AG04449 (cell line): ENCODE results near the gene RNF19B.
A peak's percentile ranks its signal among the peaks of the same experiment; 100 is the strongest.

Experiments
- CTCF ChIA-PET: fragments of 350-600 bp; formaldehyde crosslinking; extraction: SDS; loops from one replicate; lab custom pipeline; 2021; ENCODE audit warnings: antibody characterized with exemption; lab: Yijun Ruan, JAX
- POLR2A ChIA-PET: fragments of 400-600, 350-600 bp; formaldehyde crosslinking; extraction: SDS; loops from one replicate; lab custom pipeline; 2020; ENCODE audit warnings: antibody characterized with exemption, inconsistent platforms; lab: Yijun Ruan, JAX
- DNase-seq: peaks from one replicate; pipeline ENCODE4 v3.0.0-alpha.2; 2010; ENCODE audit warnings: low read depth, low spot score
- H3K4me3 ChIP-seq: 2 replicates; pipeline ENCODE4 v1.5.1; 2011; ENCODE audit warnings: low read depth, mild to moderate bottlenecking, control low read depth, low read length
- TF ChIP-seq, protein P1 (sequence below): IDR thresholded peaks from one replicate; pipeline ENCODE4 v1.5.1; 2011; ENCODE audit warnings: mild to moderate bottlenecking, moderate library complexity, low read length, control low read depth, inconsistent platforms; ENCODE audit not compliant: insufficient read depth; ENCODE audit errors: missing control alignments

Gene RNF19B, protein sequence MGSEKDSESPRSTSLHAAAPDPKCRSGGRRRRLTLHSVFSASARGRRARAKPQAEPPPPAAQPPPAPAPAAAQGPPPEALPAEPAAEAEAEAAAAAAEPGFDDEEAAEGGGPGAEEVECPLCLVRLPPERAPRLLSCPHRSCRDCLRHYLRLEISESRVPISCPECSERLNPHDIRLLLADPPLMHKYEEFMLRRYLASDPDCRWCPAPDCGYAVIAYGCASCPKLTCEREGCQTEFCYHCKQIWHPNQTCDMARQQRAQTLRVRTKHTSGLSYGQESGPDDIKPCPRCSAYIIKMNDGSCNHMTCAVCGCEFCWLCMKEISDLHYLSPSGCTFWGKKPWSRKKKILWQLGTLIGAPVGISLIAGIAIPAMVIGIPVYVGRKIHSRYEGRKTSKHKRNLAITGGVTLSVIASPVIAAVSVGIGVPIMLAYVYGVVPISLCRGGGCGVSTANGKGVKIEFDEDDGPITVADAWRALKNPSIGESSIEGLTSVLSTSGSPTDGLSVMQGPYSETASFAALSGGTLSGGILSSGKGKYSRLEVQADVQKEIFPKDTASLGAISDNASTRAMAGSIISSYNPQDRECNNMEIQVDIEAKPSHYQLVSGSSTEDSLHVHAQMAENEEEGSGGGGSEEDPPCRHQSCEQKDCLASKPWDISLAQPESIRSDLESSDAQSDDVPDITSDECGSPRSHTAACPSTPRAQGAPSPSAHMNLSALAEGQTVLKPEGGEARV

DNA sequence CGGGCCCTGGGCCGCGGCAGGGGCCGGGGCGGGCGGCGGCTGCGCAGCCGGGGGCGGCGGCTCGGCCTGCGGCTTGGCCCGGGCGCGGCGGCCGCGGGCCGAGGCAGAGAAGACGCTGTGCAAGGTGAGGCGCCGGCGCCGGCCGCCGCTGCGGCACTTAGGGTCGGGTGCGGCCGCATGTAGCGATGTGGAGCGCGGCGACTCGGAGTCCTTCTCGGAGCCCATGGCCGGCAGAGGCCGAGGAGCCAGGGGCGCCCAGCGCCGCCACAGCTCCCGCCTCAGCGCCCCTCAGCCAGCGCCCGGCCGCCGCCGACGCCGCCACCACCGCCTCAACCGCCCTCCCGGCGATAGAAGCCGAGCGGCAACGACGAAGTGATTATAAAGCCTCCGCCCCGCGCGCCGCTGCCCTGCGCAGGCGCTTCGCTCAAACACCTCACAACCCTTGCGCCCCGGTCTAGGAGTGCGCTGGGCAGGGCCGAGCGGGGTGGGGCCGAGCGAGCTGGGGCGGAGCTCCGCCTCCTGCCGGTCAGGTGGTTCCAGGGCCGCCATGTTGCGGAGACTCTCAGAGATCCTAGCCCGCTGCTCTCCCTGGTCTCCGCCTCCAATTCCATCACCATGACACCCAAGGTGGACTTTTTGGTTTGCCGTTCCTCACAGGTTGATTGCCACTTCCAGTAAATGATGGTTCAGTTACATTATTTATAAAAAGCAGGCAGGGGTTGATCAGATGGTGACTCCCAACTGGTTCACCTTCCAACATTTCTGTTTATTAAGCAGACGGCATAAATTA is at the start of gene RNF19B:
RNF19B (minus strand) TSS at position 349 of the 790 bp plus-strand sequence; CDS start at position 225, 124 bp downstream.
- H3K4me3 ChIP-seq, result peak within 1 kb of the TSS; percentile 87
- ChIA-PET POLR2A (interaction anchor here (0.5 to 2.5 kb wide), 8 partner anchors 9 to 91 kb away, joined by 3 to 9 read pairs (median 4); no protein-coding TSS in a partner anchor), CTCF (interaction anchor here (1.0 to 1.5 kb wide), 9 partner anchors 20 to 130 kb away, joined by 3 to 5 read pairs (median 3); no protein-coding TSS in a partner anchor)
- TF ChIP-seq, protein P1, sequence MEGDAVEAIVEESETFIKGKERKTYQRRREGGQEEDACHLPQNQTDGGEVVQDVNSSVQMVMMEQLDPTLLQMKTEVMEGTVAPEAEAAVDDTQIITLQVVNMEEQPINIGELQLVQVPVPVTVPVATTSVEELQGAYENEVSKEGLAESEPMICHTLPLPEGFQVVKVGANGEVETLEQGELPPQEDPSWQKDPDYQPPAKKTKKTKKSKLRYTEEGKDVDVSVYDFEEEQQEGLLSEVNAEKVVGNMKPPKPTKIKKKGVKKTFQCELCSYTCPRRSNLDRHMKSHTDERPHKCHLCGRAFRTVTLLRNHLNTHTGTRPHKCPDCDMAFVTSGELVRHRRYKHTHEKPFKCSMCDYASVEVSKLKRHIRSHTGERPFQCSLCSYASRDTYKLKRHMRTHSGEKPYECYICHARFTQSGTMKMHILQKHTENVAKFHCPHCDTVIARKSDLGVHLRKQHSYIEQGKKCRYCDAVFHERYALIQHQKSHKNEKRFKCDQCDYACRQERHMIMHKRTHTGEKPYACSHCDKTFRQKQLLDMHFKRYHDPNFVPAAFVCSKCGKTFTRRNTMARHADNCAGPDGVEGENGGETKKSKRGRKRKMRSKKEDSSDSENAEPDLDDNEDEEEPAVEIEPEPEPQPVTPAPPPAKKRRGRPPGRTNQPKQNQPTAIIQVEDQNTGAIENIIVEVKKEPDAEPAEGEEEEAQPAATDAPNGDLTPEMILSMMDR, result no peak
- peak; percentile 26 for DNase-seq

DNA sequence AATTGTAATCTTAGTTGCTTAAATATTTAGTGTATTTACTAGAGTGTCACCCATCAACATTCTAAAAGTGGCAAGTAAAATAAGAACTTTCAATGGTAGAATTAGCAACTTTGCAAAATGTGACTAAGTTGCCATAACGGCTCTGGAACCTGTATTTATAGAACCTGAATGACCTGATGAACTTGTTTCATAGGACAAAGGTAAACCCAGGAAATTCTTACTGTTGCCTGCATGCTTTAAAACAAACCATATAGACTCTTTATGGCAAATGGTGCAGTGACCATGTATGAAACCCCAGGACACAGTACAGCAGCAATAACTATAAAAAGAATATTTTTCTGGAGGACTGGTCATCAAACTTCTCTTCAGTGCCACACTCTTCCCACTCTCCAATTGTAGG is 49.2 kb upstream of the RNF19B start:
- no peak for DNase-seq
- CTCF ChIA-PET, result interaction anchor here (1.2 to 2.2 kb wide), 3 partner anchors 9 to 79 kb away, joined by 3 to 7 read pairs (median 3); no protein-coding TSS in a partner anchor
- H3K4me3 ChIP-seq, result no peak overlapping the region
- POLR2A ChIA-PET, result no interaction called here
- TF ChIP-seq, protein P1, result no peak

DNA sequence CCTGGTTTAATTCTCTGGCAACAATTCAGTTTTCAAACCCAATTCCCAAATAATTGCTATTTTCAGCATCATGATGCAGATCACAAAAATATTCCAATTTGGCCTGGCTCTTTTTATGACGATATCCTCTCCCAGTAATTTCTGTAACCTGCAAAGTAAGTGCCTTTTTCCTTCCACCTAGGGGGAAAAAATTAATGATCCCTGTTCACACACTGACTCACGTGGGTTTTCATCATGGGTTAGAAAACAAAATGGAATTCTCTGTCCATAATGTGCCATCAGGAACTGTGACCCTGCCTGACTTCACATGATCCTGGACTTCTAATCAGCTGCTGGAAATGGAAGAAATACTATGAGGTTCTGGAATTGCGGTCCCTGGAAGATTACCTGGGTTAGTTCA is 47.6 kb upstream of the RNF19B start:
- no peak for DNase-seq
- POLR2A ChIA-PET, result no interaction called here
- H3K4me3 ChIP-seq, result no peak overlapping the region
- CTCF ChIA-PET, result interaction anchor here (1.2 to 1.5 kb wide), 3 partner anchors 43 to 136 kb away, joined by 3 read pairs; no protein-coding TSS in a partner anchor
- TF ChIP-seq, protein P1, result no peak

DNA sequence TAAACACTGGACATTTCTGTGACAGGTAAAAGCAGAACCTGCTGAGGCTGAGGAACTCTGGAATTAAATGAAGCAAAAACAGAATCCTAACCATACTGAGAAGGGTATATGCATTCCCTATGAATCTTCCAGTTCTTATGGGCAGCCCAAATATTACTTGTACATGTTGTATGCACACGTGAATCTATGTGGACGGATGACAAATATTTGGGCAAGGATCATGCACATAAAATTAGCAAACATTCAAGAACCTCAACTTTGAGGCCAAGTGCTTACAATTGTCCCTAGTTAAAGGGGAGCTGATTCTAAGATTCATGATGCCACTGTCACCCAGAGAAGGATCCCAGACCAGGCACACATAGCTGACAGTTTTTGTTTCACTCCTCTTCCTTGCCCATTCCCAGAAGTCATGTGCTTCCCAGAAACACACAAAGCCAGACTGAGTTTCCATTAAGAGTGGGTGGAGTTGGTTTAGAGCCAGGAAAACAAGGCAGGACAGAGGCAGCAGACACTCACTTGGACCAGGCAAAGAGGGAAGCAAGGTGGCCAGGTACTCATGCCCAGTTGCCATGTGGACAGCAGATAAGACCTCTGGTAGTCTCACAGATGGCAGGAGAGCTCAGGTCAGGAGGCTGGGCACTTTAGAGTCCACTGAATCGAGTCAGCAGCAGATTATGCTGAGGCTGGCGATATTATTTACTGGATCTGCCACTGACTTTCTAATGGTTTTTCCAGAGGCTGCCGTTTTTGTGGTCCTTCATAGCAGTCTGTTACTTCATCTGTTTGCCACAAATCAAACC is 46.5 kb upstream of the RNF19B start:
- DNase-seq, result no peak
- CTCF ChIA-PET, result interaction anchor here (1.5 kb wide), 1 partner anchor 44 kb away, joined by 3 read pairs; no protein-coding TSS in a partner anchor
- no peak overlapping the region for H3K4me3 ChIP-seq
- TF ChIP-seq, protein P1, result no peak
- POLR2A ChIA-PET, result interaction anchor here (1.3 kb wide), 1 partner anchor 46 kb away, joined by 4 read pairs; no protein-coding TSS in a partner anchor

DNA sequence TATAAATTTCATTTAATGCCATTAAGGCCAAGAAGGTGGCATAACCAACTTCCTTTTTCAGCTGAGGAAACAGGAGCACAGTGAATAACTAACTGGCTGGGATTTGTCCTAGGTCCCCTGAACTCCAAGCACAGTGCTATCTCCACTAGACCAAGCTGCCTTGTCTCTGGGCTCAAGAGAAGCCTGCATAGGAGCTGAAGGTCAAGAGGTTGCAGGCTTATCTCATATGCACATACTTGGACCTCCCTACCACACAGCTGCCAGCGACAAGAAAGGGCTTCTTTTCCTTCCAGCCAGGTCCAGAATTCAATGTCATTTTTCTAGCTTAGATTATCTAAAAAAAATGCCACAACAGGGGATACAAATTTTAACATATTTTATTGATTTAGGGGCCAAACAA is 45.0 kb upstream of the RNF19B start:
- DNase-seq, result no peak
- no peak overlapping the region for H3K4me3 ChIP-seq
- ChIA-PET CTCF (interaction anchor here (0.7 to 11.3 kb wide), 8 partner anchors 8 to 181 kb away, joined by 3 to 277 read pairs (median 4); no protein-coding TSS in a partner anchor), POLR2A (no interaction called here)
- TF ChIP-seq, protein P1, result no peak
